Hepatocyte (in vitro differentiated cells): ENCODE results near the gene RLF.

Experiments used
- EZH2 ChIP-seq: fragments of 200-600 bp; sonication (generic); IDR thresholded peaks from 2 replicates; pipeline ENCODE4 v1.6.1; 2016; ENCODE audit warnings: antibody characterized with exemption, mild to moderate bottlenecking, borderline replicate concordance
- EZH2phosphoT487 ChIP-seq: fragments of 200-600 bp; sonication (generic); IDR thresholded peaks from one replicate; pipeline ENCODE4 v1.6.1; 2018; ENCODE audit warnings: antibody characterized with exemption, mild to moderate bottlenecking, low read depth, moderate library complexity; ENCODE audit not compliant: unreplicated experiment, severe bottlenecking
- TF ChIP-seq, protein P1 (sequence below): fragments of 200-600 bp; sonication (generic); IDR thresholded peaks from 2 replicates; pipeline ENCODE4 v1.5.1; 2016; ENCODE audit warnings: antibody characterized with exemption, mild to moderate bottlenecking; ENCODE audit not compliant: poor library complexity

DNA sequence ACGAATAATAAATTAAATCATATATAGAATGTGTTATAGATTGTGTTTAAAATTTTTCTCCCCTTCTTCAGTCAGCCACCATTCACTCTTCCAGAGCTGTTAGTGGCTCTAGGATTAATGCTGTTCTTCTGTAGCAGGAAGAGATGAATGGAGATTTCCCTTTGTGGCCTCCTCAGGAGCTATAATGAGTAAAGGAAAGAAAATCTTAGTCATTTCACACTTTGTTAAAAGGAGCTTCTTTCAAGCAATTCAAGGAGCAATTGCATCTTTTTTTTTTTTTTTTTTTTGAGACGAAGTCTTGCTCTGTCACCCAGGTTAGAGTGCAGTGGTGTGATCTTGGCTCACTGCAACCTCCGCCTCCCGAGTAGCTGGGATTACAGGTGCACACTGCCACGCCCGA is 62.9 kb downstream of the RLF start:
- TF ChIP-seq, protein P1, sequence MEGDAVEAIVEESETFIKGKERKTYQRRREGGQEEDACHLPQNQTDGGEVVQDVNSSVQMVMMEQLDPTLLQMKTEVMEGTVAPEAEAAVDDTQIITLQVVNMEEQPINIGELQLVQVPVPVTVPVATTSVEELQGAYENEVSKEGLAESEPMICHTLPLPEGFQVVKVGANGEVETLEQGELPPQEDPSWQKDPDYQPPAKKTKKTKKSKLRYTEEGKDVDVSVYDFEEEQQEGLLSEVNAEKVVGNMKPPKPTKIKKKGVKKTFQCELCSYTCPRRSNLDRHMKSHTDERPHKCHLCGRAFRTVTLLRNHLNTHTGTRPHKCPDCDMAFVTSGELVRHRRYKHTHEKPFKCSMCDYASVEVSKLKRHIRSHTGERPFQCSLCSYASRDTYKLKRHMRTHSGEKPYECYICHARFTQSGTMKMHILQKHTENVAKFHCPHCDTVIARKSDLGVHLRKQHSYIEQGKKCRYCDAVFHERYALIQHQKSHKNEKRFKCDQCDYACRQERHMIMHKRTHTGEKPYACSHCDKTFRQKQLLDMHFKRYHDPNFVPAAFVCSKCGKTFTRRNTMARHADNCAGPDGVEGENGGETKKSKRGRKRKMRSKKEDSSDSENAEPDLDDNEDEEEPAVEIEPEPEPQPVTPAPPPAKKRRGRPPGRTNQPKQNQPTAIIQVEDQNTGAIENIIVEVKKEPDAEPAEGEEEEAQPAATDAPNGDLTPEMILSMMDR = no peak
- TF ChIP-seq EZH2phosphoT487 (no peak), EZH2 (no peak)
